Measurements from ENCODE around the gene DCBLD2. TPM values are rescaled to one million over a fixed set of nuclear protein-coding genes. Genes with fewer than 3 reads are reported as not detected.

DCBLD2 gene
- polyA plus RNA-seq, 3 donors: 0.17 to 1.1 (median 0.45) TPM

GRCh38 chr3:98918586-98918985, 17.1 kb upstream of the DCBLD2 start:
- no peak overlapping the region for H3K4me3 ChIP-seq (replicated peaks in 1 of 3; ENCODE audit: low read depth in 2 of 3, low read length in 3 of 3)
- no peak overlapping the region for H2AFZ ChIP-seq (ENCODE audit: insufficient read depth, low read depth, low read length, poor library complexity, severe bottlenecking)
- H3K27me3 ChIP-seq (ENCODE audit: control insufficient read depth in 2 of 2, insufficient read depth in 2 of 2, low read length in 2 of 2): peaks cover 2 to 3% of the 10 kb centered on the region in 2 donors
- no peaks in the 10 kb centered on the region for H3K36me3 ChIP-seq (replicated peaks in 1 of 2; ENCODE audit: control insufficient read depth in 1 of 2, insufficient read depth in 2 of 2, low read length in 2 of 2)
- peaks cover 3 to 7% (median 4%) of the 10 kb centered on the region in 3 donors for H3K27me3 Mint-ChIP-seq (ENCODE audit: low read depth in 3 of 3)
- no peak overlapping the region for H3K27ac Mint-ChIP-seq
- no peaks in the 10 kb centered on the region for H4K20me1 ChIP-seq (ENCODE audit: insufficient read depth, low read length)
- intact Hi-C loops (cut with micrococcal nuclease): no loop called here
- DNase-seq: no peak
- no peaks in the 10 kb centered on the region for H3K36me3 Mint-ChIP-seq
- no peak overlapping the region for H3K27ac ChIP-seq (ENCODE audit: low read depth in 1 of 2, low read length in 2 of 2)
- no peak overlapping the region for H3K9ac ChIP-seq (ENCODE audit: insufficient read depth, low read length, poor library complexity, severe bottlenecking)
- H3K9me3 ChIP-seq (replicated peaks in 1 of 2; ENCODE audit: control insufficient read depth in 1 of 2, insufficient read depth in 1 of 2, low read length in 2 of 2): no peaks in the 10 kb centered on the region
- no peak overlapping the region for H3K4me2 ChIP-seq (replicated peaks; ENCODE audit: extremely low read depth, low read length, poor library complexity, severe bottlenecking)
- no peak for TF ChIP-seq CTCF (IDR thresholded peaks at IDR 0.05)
- no peaks in the 10 kb centered on the region for H3K4me1 ChIP-seq (ENCODE audit: control insufficient read depth in 1 of 2, insufficient read depth in 2 of 2, low read length in 2 of 2)
- peaks cover 0 to 1% (median 0%) of the 10 kb centered on the region in 7 donors for H3K9me3 Mint-ChIP-seq
- H3K4me3 Mint-ChIP-seq: no peak overlapping the region
- no peaks in the 10 kb centered on the region for H3K4me1 Mint-ChIP-seq
- no peaks in the 10 kb centered on the region for H3K79me2 ChIP-seq (ENCODE audit: insufficient read depth, low read length)

- DNase-seq: no peak
- H3K9me3 Mint-ChIP-seq: peaks cover 0 to 1% (median 0%) of the 10 kb centered on the region in 7 donors
- no peaks in the 10 kb centered on the region for H3K9me3 ChIP-seq (replicated peaks in 1 of 2; ENCODE audit: control insufficient read depth in 1 of 2, insufficient read depth in 1 of 2, low read length in 2 of 2)
- no peak overlapping the region for H3K4me2 ChIP-seq (replicated peaks; ENCODE audit: extremely low read depth, low read length, poor library complexity, severe bottlenecking)
- H3K79me2 ChIP-seq (ENCODE audit: insufficient read depth, low read length): no peaks in the 10 kb centered on the region
- no peak overlapping the region for H2AFZ ChIP-seq (ENCODE audit: insufficient read depth, low read depth, low read length, poor library complexity, severe bottlenecking)
- H3K9ac ChIP-seq (ENCODE audit: insufficient read depth, low read length, poor library complexity, severe bottlenecking): no peak overlapping the region
- no peaks in the 10 kb centered on the region for H4K20me1 ChIP-seq (ENCODE audit: insufficient read depth, low read length)
- no peak overlapping the region for H3K4me3 Mint-ChIP-seq
- no peaks in the 10 kb centered on the region for H3K36me3 ChIP-seq (replicated peaks in 1 of 2; ENCODE audit: control insufficient read depth in 1 of 2, insufficient read depth in 2 of 2, low read length in 2 of 2)
- H3K27me3 ChIP-seq (ENCODE audit: control insufficient read depth in 2 of 2, insufficient read depth in 2 of 2, low read length in 2 of 2): peaks cover 2 to 3% of the 10 kb centered on the region in 2 donors
- intact Hi-C loops (cut with micrococcal nuclease): no loop called here
- no peak overlapping the region for H3K4me3 ChIP-seq (replicated peaks in 1 of 3; ENCODE audit: low read depth in 2 of 3, low read length in 3 of 3)
- no peak overlapping the region for H3K27ac ChIP-seq (ENCODE audit: low read depth in 1 of 2, low read length in 2 of 2)
- TF ChIP-seq CTCF (IDR thresholded peaks at IDR 0.05): no peak
- no peaks in the 10 kb centered on the region for H3K4me1 Mint-ChIP-seq
- no peaks in the 10 kb centered on the region for H3K36me3 Mint-ChIP-seq
- H3K4me1 ChIP-seq (ENCODE audit: control insufficient read depth in 1 of 2, insufficient read depth in 2 of 2, low read length in 2 of 2): no peaks in the 10 kb centered on the region
- H3K27ac Mint-ChIP-seq: no peak overlapping the region
- WGBS (ENCODE audit: insufficient coverage): no CpG with 5 or more reads among the region's 1 CpG
- H3K27me3 Mint-ChIP-seq (ENCODE audit: low read depth in 3 of 3): peaks cover 2 to 7% (median 4%) of the 10 kb centered on the region in 3 donors
These were observed 16.1 kb upstream of the DCBLD2 start for GRCh38 chr3:98917608-98918007.

All from CD14-positive monocyte (primary cell).